ENCODE results near the gene SH2D1B. TPM values are rescaled to one million over a fixed set of nuclear protein-coding genes. Genes with fewer than 3 reads are reported as not detected.

SH2D1B gene
- total and polyA plus RNA-seq, 10 of the 15 experiments (the other 5 are each of a cell fraction or from before 2014, with no cell fraction given) = 0.18 TPM; not detected in 9

- TF ChIP-seq USF2 (IDR thresholded peaks at IDR 0.05; ENCODE audit: borderline replicate concordance, low read depth, low read length) (no peak), SMAD5 (IDR thresholded peaks at IDR 0.05; ENCODE audit: low read depth) (no peak), SRF (IDR thresholded peaks at IDR 0.05; ENCODE audit: low read depth in 2 of 2, low read length in 2 of 2) (no peak), TCF3 (IDR thresholded peaks at IDR 0.05; ENCODE audit: borderline replicate concordance, insufficient read depth, low read depth, low read length) (no peak), WRNIP1 (IDR thresholded peaks at IDR 0.05; ENCODE audit: borderline replicate concordance, low read depth, low read length) (no peak)
Measured at GRCh38 chr1:162376691-162377090, 35.2 kb downstream of the SH2D1B start, which contains the start of gene SPATA46 (continued).

DNA sequence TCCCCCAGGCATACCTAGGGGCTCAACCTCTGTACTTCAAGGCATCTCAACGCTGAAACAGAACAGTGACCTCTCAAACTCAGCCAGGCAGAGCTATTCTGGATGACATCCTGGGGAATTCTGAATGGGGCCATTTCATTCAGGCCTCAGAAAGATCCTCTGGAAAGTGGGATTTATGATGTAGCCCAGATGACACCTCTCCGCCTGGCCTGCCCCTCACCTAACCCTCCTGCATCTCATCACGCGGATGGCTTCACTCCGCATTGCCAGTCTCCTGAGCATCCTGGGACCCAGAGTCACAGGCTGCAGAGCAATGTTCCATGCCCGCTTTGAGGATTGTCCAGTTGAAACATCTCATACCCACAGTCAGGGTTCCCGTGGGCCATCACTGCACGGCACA lies 36.5 kb downstream of the SH2D1B start:
- Histone ChIP-seq H3K36me3 (ENCODE audit: control insufficient read depth in 2 of 2, insufficient read depth in 2 of 2, low read length in 1 of 2) (no peaks in the 10 kb centered on the region), H3K79me2 (ENCODE audit: control insufficient read depth, insufficient read depth, low read length) (no peaks in the 10 kb centered on the region), H3K4me3 (no peak overlapping the region), H3K4me2 (ENCODE audit: control insufficient read depth, insufficient read depth) (no peak overlapping the region), H3K27ac (ENCODE audit: control insufficient read depth, insufficient read depth) (no peak overlapping the region), H3K4me1 (ENCODE audit: control insufficient read depth, insufficient read depth, low read length) (no peaks in the 10 kb centered on the region), H3K9me3 (replicated peaks; ENCODE audit: control insufficient read depth, insufficient read depth, low read length) (no peaks in the 10 kb centered on the region), H3K9ac (ENCODE audit: control insufficient read depth, insufficient read depth, low read length) (no peak overlapping the region), H4K20me1 (ENCODE audit: control insufficient read depth, insufficient read depth) (no peaks in the 10 kb centered on the region; the same call in 1 of the 2 replicates), H2AFZ (ENCODE audit: control insufficient read depth, low read depth, low read length) (no peak overlapping the region), H3K27me3 (replicated peaks in 1 of 2; ENCODE audit: control insufficient read depth in 2 of 2, insufficient read depth in 2 of 2, low read length in 1 of 2) (no peaks in the 10 kb centered on the region)
- ChIA-PET RAD21 (ENCODE audit: unreplicated experiment) (no interaction called here), CTCF (no interaction called here), POLR2A (no interaction called here), SMC1A (ENCODE audit: uncharacterized antibody, unreplicated experiment) (interaction anchor here (0.6 to 1.3 kb wide), 3 partner anchors 12 to 89 kb away, joined by 3 to 4 read pairs (median 3); no protein-coding TSS in a partner anchor)
- WGBS (ENCODE audit: insufficient coverage, insufficient replicate concordance, low lambda C conversion rate, missing lambda C conversion rate) = 47% methylated on average over 8 of the region's 8 CpGs
- in situ Hi-C loops (cut with MboI) = no loop called here
- DNase-seq (ENCODE audit: low read depth, low spot score) = no peak
- no peak for FAIRE-seq
- intact Hi-C loops (cut with micrococcal nuclease; ENCODE audit: unreplicated experiment) = no loop called here
- no TSS peak for BruUV-seq (replicated peaks)
- ATAC-seq = no peak
- TF ChIP-seq, protein P1, sequence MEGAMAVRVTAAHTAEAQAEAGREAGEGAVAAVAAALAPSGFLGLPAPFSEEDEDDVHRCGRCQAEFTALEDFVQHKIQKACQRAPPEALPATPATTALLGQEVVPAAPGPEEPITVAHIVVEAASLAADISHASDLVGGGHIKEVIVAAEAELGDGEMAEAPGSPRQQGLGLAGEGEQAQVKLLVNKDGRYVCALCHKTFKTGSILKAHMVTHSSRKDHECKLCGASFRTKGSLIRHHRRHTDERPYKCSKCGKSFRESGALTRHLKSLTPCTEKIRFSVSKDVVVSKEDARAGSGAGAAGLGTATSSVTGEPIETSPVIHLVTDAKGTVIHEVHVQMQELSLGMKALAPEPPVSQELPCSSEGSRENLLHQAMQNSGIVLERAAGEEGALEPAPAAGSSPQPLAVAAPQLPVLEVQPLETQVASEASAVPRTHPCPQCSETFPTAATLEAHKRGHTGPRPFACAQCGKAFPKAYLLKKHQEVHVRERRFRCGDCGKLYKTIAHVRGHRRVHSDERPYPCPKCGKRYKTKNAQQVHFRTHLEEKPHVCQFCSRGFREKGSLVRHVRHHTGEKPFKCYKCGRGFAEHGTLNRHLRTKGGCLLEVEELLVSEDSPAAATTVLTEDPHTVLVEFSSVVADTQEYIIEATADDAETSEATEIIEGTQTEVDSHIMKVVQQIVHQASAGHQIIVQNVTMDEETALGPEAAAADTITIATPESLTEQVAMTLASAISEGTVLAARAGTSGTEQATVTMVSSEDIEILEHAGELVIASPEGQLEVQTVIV (IDR thresholded peaks at IDR 0.05; ENCODE audit: borderline replicate concordance, partially characterized antibody) = no peak
- TF ChIP-seq ZBED1 (IDR thresholded peaks at IDR 0.05; ENCODE audit: borderline replicate concordance) (no peak), ELK1 (IDR thresholded peaks at IDR 0.05; ENCODE audit: low read depth, low read length) (no peak), CBX3 (IDR thresholded peaks at IDR 0.05; ENCODE audit: borderline replicate concordance, low read depth) (no peak), ZSCAN29 (IDR thresholded peaks at IDR 0.05) (no peak), MLLT1 (IDR thresholded peaks at IDR 0.05) (no peak), SUPT20H (IDR thresholded peaks at IDR 0.05; ENCODE audit: borderline replicate concordance, control insufficient read depth, low read depth, low read length) (no peak), ESRRA (IDR thresholded peaks at IDR 0.05; ENCODE audit: low read length) (no peak), MYB (IDR thresholded peaks at IDR 0.05; ENCODE audit: borderline replicate concordance, low read depth, low read length) (no peak), CTCF (IDR thresholded peaks at IDR 0.05 in 2 of 3, conservative IDR thresholded peaks at IDR 0.05 in 1 of 3; ENCODE audit: control insufficient read depth in 2 of 3, extremely low read depth in 1 of 3, insufficient read depth in 1 of 3, low read depth in 3 of 3, low read length in 3 of 3) (no peak)
